Fibroblast of lung (primary cell): Measurements from ENCODE around the gene CREG1. TPM values are rescaled to one million over a fixed set of nuclear protein-coding genes. Genes with fewer than 3 reads are reported as not detected.

Experiments
- DNase-seq, 2 donors: peaks; one replicate each; pipeline versions ENCODE4 v3.0.0 to v3.0.0-alpha.2; 2010; ENCODE audit warnings: low read depth in 2 of 2
- H2AFZ ChIP-seq: 2 replicates; pipeline ENCODE4 v1.5.1; 2012; ENCODE audit warnings: low read length, control low read depth, inconsistent platforms
- H3K27ac ChIP-seq: 2 replicates; pipeline ENCODE4 v1.5.1; 2011; ENCODE audit warnings: low read length, control low read depth; ENCODE audit not compliant: insufficient read depth
- H3K27me3 ChIP-seq: 2 replicates; pipeline ENCODE4 v1.5.1; 2011; ENCODE audit warnings: mild to moderate bottlenecking, low read length; ENCODE audit not compliant: control insufficient read depth, insufficient read depth
- H3K36me3 ChIP-seq: 2 replicates; pipeline ENCODE4 v1.5.1; 2011; ENCODE audit warnings: low read length; ENCODE audit not compliant: control insufficient read depth, insufficient read depth
- H3K4me1 ChIP-seq: 2 replicates; pipeline ENCODE4 v1.5.1; 2011; ENCODE audit warnings: low read length; ENCODE audit not compliant: control insufficient read depth, insufficient read depth; ENCODE audit errors: extremely low read depth
- H3K4me2 ChIP-seq: 2 replicates; pipeline ENCODE4 v1.5.1; 2011; ENCODE audit warnings: low read length, control low read depth; ENCODE audit not compliant: insufficient read depth; ENCODE audit errors: extremely low read depth
- H3K4me3 ChIP-seq, 4 experiments: fragments of 200-600 bp in 1 of 4; sonication (generic) in 1 of 4; replicated peaks in 1 of 4; 2 replicates each; pipeline ENCODE4 v1.5.1; 2011 to 2016; ENCODE audit warnings: low read length in 4 of 4, low read depth in 3 of 4, mild to moderate bottlenecking in 3 of 4, control low read depth in 2 of 4, inconsistent platforms in 1 of 4, mixed read lengths in 1 of 4; ENCODE audit not compliant: insufficient read depth in 1 of 4; ENCODE audit errors: control extremely low read depth in 1 of 4
- H3K79me2 ChIP-seq: 2 replicates; pipeline ENCODE4 v1.5.1; 2012; ENCODE audit warnings: mild to moderate bottlenecking, low read length, inconsistent platforms; ENCODE audit not compliant: control insufficient read depth, insufficient read depth
- H3K9ac ChIP-seq: 2 replicates; pipeline ENCODE4 v1.5.1; 2011; ENCODE audit warnings: mild to moderate bottlenecking, low read length, control low read depth; ENCODE audit not compliant: insufficient read depth
- H3K9me3 ChIP-seq: 2 replicates; pipeline ENCODE4 v1.5.1; 2012; ENCODE audit warnings: low read depth, low read length; ENCODE audit not compliant: control insufficient read depth, insufficient read depth
- H4K20me1 ChIP-seq: 2 replicates; pipeline ENCODE4 v1.5.1; 2011; ENCODE audit warnings: low read length; ENCODE audit not compliant: control insufficient read depth, insufficient read depth; ENCODE audit errors: extremely low read depth
- CTCF ChIP-seq, 2 donors: IDR thresholded peaks in 1 of 2; conservative IDR thresholded peaks in 1 of 2; 1 replicate in 1 of 2; 2 replicates in 1 of 2; pipeline ENCODE4 v1.5.1; 2011 to 2012; ENCODE audit warnings: low read length in 2 of 2, control low read depth in 1 of 2, inconsistent platforms in 1 of 2, low read depth in 1 of 2, mild to moderate bottlenecking in 1 of 2
- EZH2 ChIP-seq: IDR thresholded peaks from 2 replicates; pipeline ENCODE4 v1.5.1; 2012; ENCODE audit warnings: low read length, control low read depth, mild to moderate bottlenecking; ENCODE audit errors: missing control alignments
- polyA plus RNA-seq, 2 donors: library from polyadenylated mRNA; depleted of rRNA in 1 of 2; stranded (reverse) in 1 of 2; unstranded in 1 of 2; fragments of >200 nt; gene quantifications; 2 replicates each; pipeline ENCODE4 v1.2.1, GENCODE V29; 2011 to 2012; ENCODE audit warnings: missing spikeins in 1 of 2
- total RNA-seq: library from RNA; depleted of rRNA; stranded (reverse); fragments of >200 nt; gene quantifications from 2 replicates; pipeline ENCODE4 v1.2.1, GENCODE V29; 2014

CREG1 gene
- total and polyA plus RNA-seq, 2 donors (not counting 1 experiment from before 2014, with no cell fraction given): 58.5 to 75.5 TPM

DNA sequence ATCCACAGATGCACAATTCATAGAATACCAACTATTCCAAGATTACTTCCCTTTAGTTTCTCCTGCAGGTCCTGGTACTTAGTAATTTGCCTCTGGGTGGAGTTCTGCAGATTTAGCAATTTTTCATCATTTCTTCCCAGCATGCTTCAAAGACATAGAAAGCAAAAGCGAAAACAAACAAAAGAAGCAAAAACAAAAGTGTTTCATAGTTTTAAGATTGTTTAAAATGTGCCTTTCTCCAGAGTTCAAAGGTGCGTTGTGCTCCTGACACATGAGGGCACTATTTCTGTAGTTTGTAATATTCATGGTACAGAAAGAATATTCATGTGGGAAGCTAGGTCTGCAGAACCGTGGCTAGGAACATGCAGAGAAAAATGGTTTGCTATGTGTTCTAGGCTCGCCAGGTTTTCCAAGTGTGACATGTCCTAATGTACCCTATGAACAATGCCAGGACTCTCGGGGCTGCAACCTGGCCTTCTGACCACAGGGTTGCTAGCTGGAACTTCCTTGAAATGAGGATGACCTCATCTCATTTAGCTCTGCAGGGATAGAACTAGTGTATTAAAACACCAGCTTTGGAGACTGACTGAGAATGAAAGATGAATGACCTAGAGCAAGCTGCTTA, 46.5 kb upstream of the CREG1 start:
- Histone ChIP-seq H3K9ac (no peak overlapping the region), H2AFZ (no peak overlapping the region), H3K4me3 (no peak overlapping the region), H3K4me2 (no peak overlapping the region), H3K79me2 (no peaks in the 10 kb centered on the region), H3K4me1 (no peaks in the 10 kb centered on the region), H4K20me1 (no peaks in the 10 kb centered on the region), H3K36me3 (no peaks in the 10 kb centered on the region), H3K9me3 (no peaks in the 10 kb centered on the region), H3K27me3 (no peaks in the 10 kb centered on the region), H3K27ac (no peak overlapping the region)
- TF ChIP-seq EZH2 (no peak), CTCF (conservative IDR thresholded peaks at IDR 0.05 in 1 of 2, IDR thresholded peaks at IDR 0.05 in 1 of 2; ENCODE audit: low read depth in 1 of 2, low read length in 2 of 2) (peak; percentile 51 to 55)
- peak; percentile 55 for DNase-seq

DNA sequence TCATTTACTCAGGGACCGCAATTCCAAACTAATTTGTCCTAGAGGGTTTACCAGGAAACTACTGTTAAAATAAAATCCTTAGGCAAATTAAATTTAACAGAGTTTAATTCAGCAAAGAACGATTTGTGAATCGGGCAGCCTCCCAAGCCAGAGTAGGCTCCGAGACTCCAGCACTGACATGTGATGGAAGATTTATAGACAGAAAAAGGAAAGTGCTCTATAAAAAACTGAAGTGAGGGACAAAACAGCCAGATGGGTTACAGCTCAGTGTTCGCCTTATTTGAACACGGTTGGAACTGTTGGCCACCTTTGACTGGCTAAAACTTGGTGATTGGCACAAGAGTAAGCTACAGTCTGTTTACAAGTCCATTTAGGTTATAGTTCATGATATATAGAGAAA, 41.3 kb upstream of the CREG1 start:
- peaks cover 2% of the 10 kb centered on the region for H3K27me3 ChIP-seq
- TF ChIP-seq CTCF (conservative IDR thresholded peaks at IDR 0.05 in 1 of 2, IDR thresholded peaks at IDR 0.05 in 1 of 2; ENCODE audit: low read depth in 1 of 2, low read length in 2 of 2) (no peak), EZH2 (no peak)
- H3K79me2 ChIP-seq: no peaks in the 10 kb centered on the region
- no peaks in the 10 kb centered on the region for H4K20me1 ChIP-seq
- no peaks in the 10 kb centered on the region for H3K9me3 ChIP-seq
- no peak for DNase-seq
- H3K36me3 ChIP-seq: no peaks in the 10 kb centered on the region
- H2AFZ ChIP-seq: no peak overlapping the region
- no peak overlapping the region for H3K4me2 ChIP-seq
- H3K27ac ChIP-seq: no peak overlapping the region
- H3K4me3 ChIP-seq: no peak overlapping the region
- H3K9ac ChIP-seq: no peak overlapping the region
- no peaks in the 10 kb centered on the region for H3K4me1 ChIP-seq

- Histone ChIP-seq H4K20me1 (no peaks in the 10 kb centered on the region), H3K9ac (no peak overlapping the region), H3K4me3 (no peak overlapping the region), H3K4me2 (no peak overlapping the region), H3K27ac (no peak overlapping the region), H3K27me3 (peaks cover 2% of the 10 kb centered on the region), H3K4me1 (no peaks in the 10 kb centered on the region), H3K9me3 (no peaks in the 10 kb centered on the region), H3K36me3 (no peaks in the 10 kb centered on the region), H3K79me2 (no peaks in the 10 kb centered on the region), H2AFZ (no peak overlapping the region)
- TF ChIP-seq EZH2 (no peak), CTCF (conservative IDR thresholded peaks at IDR 0.05 in 1 of 2, IDR thresholded peaks at IDR 0.05 in 1 of 2; ENCODE audit: low read depth in 1 of 2, low read length in 2 of 2) (no peak)
- no peak for DNase-seq
Measured at GRCh38 chr1:167593860-167594259, 40.3 kb upstream of the CREG1 start.
